ENCODE results near the gene SPATS2L.

SPATS2L gene

GRCh38 chr2:200419325-200419724 is 112.8 kb downstream of the SPATS2L start:
- no peak for DNase-seq

- DNase-seq = no peak
Observed at GRCh38 chr2:200421270-200421669, 114.8 kb downstream of the SPATS2L start.

- no peak for DNase-seq
Observed at GRCh38 chr2:200422071-200422470, 115.6 kb downstream of the SPATS2L start.

GRCh38 chr2:200422532-200423261 is 116.2 kb downstream of the SPATS2L start:
- DNase-seq = no peak

- DNase-seq = no peak
Observed at GRCh38 chr2:200423541-200423940, 117.0 kb downstream of the SPATS2L start.

GRCh38 chr2:200425026-200425821 is 118.7 kb downstream of the SPATS2L start:
- no peak for DNase-seq

GRCh38 chr2:200426754-200427153 is 120.3 kb downstream of the SPATS2L start:
- no peak for DNase-seq

GRCh38 chr2:200428961-200429665 is 122.6 kb downstream of the SPATS2L start:
- DNase-seq = no peak

- no peak for DNase-seq
Observed at GRCh38 chr2:200430017-200430416, 123.5 kb downstream of the SPATS2L start.

GRCh38 chr2:200431996-200432705 is 125.7 kb downstream of the SPATS2L start:
- DNase-seq = no peak

- DNase-seq = no peak
Observed at GRCh38 chr2:200435379-200435778, 128.9 kb downstream of the SPATS2L start.

GRCh38 chr2:200438251-200438650 is 131.8 kb downstream of the SPATS2L start:
- DNase-seq = no peak

GRCh38 chr2:200438846-200439245 is 132.4 kb downstream of the SPATS2L start:
- no peak for DNase-seq

GRCh38 chr2:200439981-200440380 is 133.5 kb downstream of the SPATS2L start:
- DNase-seq = no peak

- DNase-seq = peak; percentile 80
Observed at GRCh38 chr2:200442471-200442870, 136.0 kb downstream of the SPATS2L start.

GRCh38 chr2:200443376-200443775 is 136.9 kb downstream of the SPATS2L start:
- DNase-seq = peak; percentile 21

GRCh38 chr2:200443916-200444315 is 137.4 kb downstream of the SPATS2L start:
- no peak for DNase-seq

GRCh38 chr2:200444530-200444929 is 138.0 kb downstream of the SPATS2L start:
- DNase-seq = no peak

GRCh38 chr2:200445284-200445683 is 138.8 kb downstream of the SPATS2L start:
- DNase-seq = no peak

- no peak for DNase-seq
Observed at GRCh38 chr2:200446612-200447011, 140.1 kb downstream of the SPATS2L start.

GRCh38 chr2:200447139-200447855 is 140.8 kb downstream of the SPATS2L start:
- no peak for DNase-seq

GRCh38 chr2:200448455-200448854 is 142.0 kb downstream of the SPATS2L start:
- DNase-seq = no peak
